Ovary (tissue), 9 donors: ENCODE results near the gene ULBP3. TPM values are rescaled to one million over a fixed set of nuclear protein-coding genes. Genes with fewer than 3 reads are reported as not detected.

Experiments used
- DNase-seq, 5 donors: peaks; one replicate each; pipeline ENCODE4 v3.0.0-alpha.2; 2019 to 2020
- H3K27ac ChIP-seq, 2 donors: fragments of 200-600 bp; one replicate each; pipeline versions ENCODE4 v1.5.1 to v1.8.0; 2019 to 2022
- H3K27me3 ChIP-seq: fragments of 200-600 bp; one replicate; pipeline ENCODE4 v1.8.0; 2022
- H3K36me3 ChIP-seq: fragments of 200-600 bp; sonication (generic); one replicate; pipeline ENCODE4 v1.5.1; 2019
- H3K4me1 ChIP-seq: one replicate; pipeline ENCODE4 v1.8.1; 2013; ENCODE audit warnings: mild to moderate bottlenecking, moderate library complexity; ENCODE audit not compliant: insufficient read depth
- H3K4me3 ChIP-seq: fragments of 200-600 bp; sonication (generic); one replicate; pipeline ENCODE4 v1.5.1; 2017
- H3K9me3 ChIP-seq, 2 donors: fragments of 200-600 bp in 1 of 2; sonication (generic) in 1 of 2; one replicate each; pipeline versions ENCODE4 v1.5.1 to v1.8.1; 2013 to 2019; ENCODE audit warnings: mild to moderate bottlenecking in 1 of 2, moderate library complexity in 1 of 2
- EP300 ChIP-seq: sonication (generic); formaldehyde crosslinking; IDR thresholded peaks from one replicate; pipeline ENCODE4 v1.6.1; 2017; ENCODE audit warnings: antibody characterized with exemption
- POLR2A ChIP-seq: fragments of 450-650 bp; IDR thresholded peaks from one replicate; pipeline ENCODE4 v1.6.1; 2017; ENCODE audit warnings: antibody characterized with exemption, mild to moderate bottlenecking, moderate library complexity
- whole genome bisulfite sequencing, 3 donors: extraction: QIAGEN DNeasy Blood & Tissue Kit in 1 of 3; methylation state at CpG; one replicate each; pipeline versions ENCODE4 v1.1.5 to v1.1.7; 2013 to 2017; 5-methylcytosine and 5-hydroxymethylcytosine counted together
- intact Hi-C, 4 donors: fragments of 100-400 bp; cut with DNase I; formaldehyde crosslinking; loops; one replicate each; pipeline versions ENCODE4 v1.11.0 to v1.15.1; 2022 to 2023
- polyA plus RNA-seq, 2 donors: library from polyadenylated mRNA; stranded (reverse); fragments of 200-250 nt in 1 of 2; fragments of 350-450 nt in 1 of 2; fragmentation: Illumina TruSeq in 1 of 2; extraction: RNeasy Lipid Tissue Mini Kit (QIAGEN cat#74804) in 1 of 2; gene quantifications; one replicate each; pipeline ENCODE4 v1.2.3, GENCODE V29; 2013 to 2014
- total RNA-seq, 7 donors: library from RNA; depleted of rRNA in 2 of 7; stranded (reverse); fragments of >200 nt in 2 of 7; fragmentation: NEBNext Ultra II Directional in 3 of 7; extraction: Animal tissue kit (Norgen Biotek cat#: 25700) in 3 of 7; gene quantifications; one replicate each; pipeline versions ENCODE4 v1.1.0 to v1.2.4, GENCODE V29; 2016 to 2023
- TF ChIP-seq, protein P1 (sequence below), 3 donors: fragments of 450-650 bp in 2 of 3; fragments of 200-600 bp in 1 of 3; IDR thresholded peaks; one replicate each; pipeline versions ENCODE4 v1.5.1 to v1.8.0; 2016 to 2022; ENCODE audit warnings: antibody characterized with exemption in 3 of 3, mild to moderate bottlenecking in 1 of 3
- donor health status: DM: no; HTN: no; CAD: no; lungs with moderate emphysema.
- donor health status: DM: no; HTN: no; CAD: no.
- donor health status: Bipolar disorder and iron deficiency.
- donor health status: DM: yes; HTN: yes; CAD: no.
- donor health status: DM: no; HTN: no; CAD: no.
- donor health status: DM: yes; HTN: yes; CAD: no.

ULBP3 gene
- total and polyA plus RNA-seq, 9 donors: 0.66 to 2.5 (median 1.6) TPM; not detected in 2

DNA sequence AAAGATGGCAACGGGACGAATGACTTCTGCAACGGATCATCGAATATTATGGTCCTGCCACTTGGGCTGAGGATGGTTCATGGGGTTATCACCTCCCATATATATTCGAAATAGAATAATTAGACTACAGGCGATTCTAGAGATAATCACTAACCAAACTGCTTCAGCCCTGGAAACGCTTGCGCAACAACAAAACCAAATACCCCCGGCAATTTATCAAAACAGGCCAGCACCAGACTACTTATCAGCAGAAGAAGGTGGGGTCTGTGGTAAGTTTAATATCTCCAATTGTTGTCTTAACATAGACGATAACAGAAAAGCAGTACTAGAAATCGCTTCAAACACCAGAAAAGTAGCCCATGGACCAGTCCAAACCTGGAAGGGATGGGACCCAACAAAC lies 31.0 kb upstream of the ULBP3 start:
- H3K9me3 ChIP-seq: no peaks in the 10 kb centered on the region
- intact Hi-C loops: no loop called here
- TF ChIP-seq POLR2A (no peak), EP300 (no peak)
- TF ChIP-seq, protein P1, sequence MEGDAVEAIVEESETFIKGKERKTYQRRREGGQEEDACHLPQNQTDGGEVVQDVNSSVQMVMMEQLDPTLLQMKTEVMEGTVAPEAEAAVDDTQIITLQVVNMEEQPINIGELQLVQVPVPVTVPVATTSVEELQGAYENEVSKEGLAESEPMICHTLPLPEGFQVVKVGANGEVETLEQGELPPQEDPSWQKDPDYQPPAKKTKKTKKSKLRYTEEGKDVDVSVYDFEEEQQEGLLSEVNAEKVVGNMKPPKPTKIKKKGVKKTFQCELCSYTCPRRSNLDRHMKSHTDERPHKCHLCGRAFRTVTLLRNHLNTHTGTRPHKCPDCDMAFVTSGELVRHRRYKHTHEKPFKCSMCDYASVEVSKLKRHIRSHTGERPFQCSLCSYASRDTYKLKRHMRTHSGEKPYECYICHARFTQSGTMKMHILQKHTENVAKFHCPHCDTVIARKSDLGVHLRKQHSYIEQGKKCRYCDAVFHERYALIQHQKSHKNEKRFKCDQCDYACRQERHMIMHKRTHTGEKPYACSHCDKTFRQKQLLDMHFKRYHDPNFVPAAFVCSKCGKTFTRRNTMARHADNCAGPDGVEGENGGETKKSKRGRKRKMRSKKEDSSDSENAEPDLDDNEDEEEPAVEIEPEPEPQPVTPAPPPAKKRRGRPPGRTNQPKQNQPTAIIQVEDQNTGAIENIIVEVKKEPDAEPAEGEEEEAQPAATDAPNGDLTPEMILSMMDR (IDR thresholded peaks at IDR 0.05): no peak
- no peak for DNase-seq
- no peak overlapping the region for H3K4me3 ChIP-seq
- H3K27me3 ChIP-seq: no peaks in the 10 kb centered on the region
- 92 to 93% (median 92%) methylated on average over 11 of the region's 11 CpGs for WGBS, 3 donors
- no peaks in the 10 kb centered on the region for H3K4me1 ChIP-seq
- H3K27ac ChIP-seq: no peak overlapping the region
- no peaks in the 10 kb centered on the region for H3K36me3 ChIP-seq

DNA sequence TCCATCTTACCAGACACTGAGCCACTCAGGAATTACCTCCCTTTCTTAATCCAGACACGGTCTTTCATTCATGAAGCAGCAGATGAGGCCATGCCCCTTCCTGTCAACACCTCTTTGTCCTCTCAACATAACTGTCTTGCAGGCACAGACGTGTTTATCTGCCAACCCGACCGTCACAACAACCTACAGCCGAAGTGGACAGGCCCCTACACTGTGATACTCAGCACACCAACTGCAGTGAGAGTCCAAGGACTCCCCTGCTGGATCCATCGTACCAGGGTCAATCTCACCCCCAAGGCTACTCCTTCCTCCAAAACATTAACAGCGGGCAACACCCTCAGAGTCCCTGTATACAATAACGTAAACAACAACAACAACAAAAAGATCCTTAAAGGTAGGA lies 30.6 kb upstream of the ULBP3 start:
- intact Hi-C loops: no loop called here
- no peaks in the 10 kb centered on the region for H3K36me3 ChIP-seq
- H3K27ac ChIP-seq: no peak overlapping the region
- H3K4me3 ChIP-seq: no peak overlapping the region
- no peaks in the 10 kb centered on the region for H3K4me1 ChIP-seq
- H3K9me3 ChIP-seq: no peaks in the 10 kb centered on the region
- no peaks in the 10 kb centered on the region for H3K27me3 ChIP-seq
- no peak for DNase-seq
- TF ChIP-seq POLR2A (no peak), EP300 (no peak)
- TF ChIP-seq, protein P1 (IDR thresholded peaks at IDR 0.05): no peak
- WGBS, 3 donors: 90 to 93% (median 91%) methylated on average over 8 of the region's 8 CpGs

DNA sequence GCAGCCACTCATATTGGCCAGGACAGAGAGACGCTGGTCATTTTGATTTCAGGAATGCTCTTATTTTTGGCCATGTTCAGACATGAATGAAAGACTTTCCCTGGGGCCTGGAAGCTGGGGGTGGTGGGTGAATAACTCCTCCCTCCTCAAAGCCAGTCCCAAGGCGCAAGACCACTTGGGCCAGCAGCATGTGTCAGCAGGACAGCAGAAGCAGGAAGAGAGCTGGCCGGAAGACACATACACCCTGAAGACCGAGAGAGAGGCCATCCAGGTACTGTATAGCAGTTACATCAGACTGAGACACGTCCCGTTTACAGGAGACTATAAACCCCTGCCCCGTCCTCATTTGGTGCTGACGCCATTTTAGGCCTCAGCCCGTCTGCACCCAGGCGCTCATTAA lies 29.2 kb upstream of the ULBP3 start:
- intact Hi-C loops: no loop called here
- no peaks in the 10 kb centered on the region for H3K27me3 ChIP-seq
- no peak for DNase-seq
- no peaks in the 10 kb centered on the region for H3K36me3 ChIP-seq
- no peak overlapping the region for H3K4me3 ChIP-seq
- H3K4me1 ChIP-seq: no peaks in the 10 kb centered on the region
- 84 to 93% (median 86%) methylated on average over 10 of the region's 10 CpGs for WGBS, 3 donors
- H3K9me3 ChIP-seq: no peaks in the 10 kb centered on the region
- TF ChIP-seq POLR2A (no peak), EP300 (no peak)
- TF ChIP-seq, protein P1 (IDR thresholded peaks at IDR 0.05): no peak
- no peak overlapping the region for H3K27ac ChIP-seq

DNA sequence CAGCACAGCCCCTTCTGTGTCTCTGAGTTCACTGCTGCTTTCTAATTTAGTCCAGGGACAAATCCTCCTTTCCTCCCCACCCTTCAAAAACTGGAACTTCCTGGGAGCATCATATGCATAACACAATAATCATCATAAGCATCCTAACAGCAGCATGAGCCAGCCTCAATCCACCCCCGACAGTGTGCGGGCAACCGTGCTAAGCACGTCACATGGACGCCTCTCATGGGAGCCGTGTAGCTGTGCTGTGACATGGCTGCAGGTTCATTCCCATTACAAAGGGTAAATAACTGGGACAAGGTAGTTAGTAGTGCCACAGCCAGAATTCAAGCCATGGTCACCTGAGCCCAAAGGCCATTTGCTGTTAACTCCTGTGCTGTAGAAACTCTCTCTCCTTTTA lies 24.5 kb upstream of the ULBP3 start:
- intact Hi-C loops: no loop called here
- 84 to 92% (median 89%) methylated on average over 6 of the region's 6 CpGs for WGBS, 3 donors
- no peak for DNase-seq

More for the DNA sequence above, 24.5 kb upstream of the ULBP3 start:
- Histone ChIP-seq H3K27me3 (no peaks in the 10 kb centered on the region), H3K27ac (no peak overlapping the region), H3K36me3 (no peaks in the 10 kb centered on the region), H3K4me1 (no peaks in the 10 kb centered on the region), H3K9me3 (no peaks in the 10 kb centered on the region), H3K4me3 (no peak overlapping the region)
- TF ChIP-seq POLR2A (no peak), EP300 (no peak)
- TF ChIP-seq, protein P1 (IDR thresholded peaks at IDR 0.05): no peak
